Ammon's horn (tissue), 1 donor: ENCODE measurements around the gene IL1B.
"Not testable (repeated sequence)": the region's sequence is repeated elsewhere in the genome, so short reads cannot be mapped to it uniquely, and the experiment has no call there.

Experiments
- DNase-seq: peaks from one replicate; pipeline ENCODE4 v3.0.0-alpha.2; 2016; ENCODE audit warnings: low spot score

Gene IL1B

DNA sequence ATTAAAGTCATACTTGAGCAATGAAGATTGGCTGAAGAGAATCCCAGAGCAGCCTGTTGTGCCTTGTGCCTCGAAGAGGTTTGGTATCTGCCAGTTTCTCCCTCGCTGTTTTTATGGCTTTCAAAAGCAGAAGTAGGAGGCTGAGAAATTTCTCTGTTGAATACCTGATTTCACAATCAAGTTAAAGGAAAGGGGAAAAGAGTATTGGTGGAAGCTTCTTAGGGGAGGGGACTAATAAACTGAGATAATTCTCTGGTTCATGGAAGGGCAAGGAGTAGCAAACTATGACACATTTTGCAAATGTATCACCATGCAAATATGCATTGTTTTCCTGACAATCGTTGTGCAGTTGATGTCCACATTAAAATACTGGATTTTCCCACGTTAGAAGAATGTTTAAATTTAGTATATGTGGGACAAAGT is at the start of gene IL1B:
Gene IL1B, minus strand, starts transcription at position 85 of the 423 bp plus-strand sequence. CDS start 550 bp downstream, outside the sequence.
- peak; percentile 24 for DNase-seq

DNA sequence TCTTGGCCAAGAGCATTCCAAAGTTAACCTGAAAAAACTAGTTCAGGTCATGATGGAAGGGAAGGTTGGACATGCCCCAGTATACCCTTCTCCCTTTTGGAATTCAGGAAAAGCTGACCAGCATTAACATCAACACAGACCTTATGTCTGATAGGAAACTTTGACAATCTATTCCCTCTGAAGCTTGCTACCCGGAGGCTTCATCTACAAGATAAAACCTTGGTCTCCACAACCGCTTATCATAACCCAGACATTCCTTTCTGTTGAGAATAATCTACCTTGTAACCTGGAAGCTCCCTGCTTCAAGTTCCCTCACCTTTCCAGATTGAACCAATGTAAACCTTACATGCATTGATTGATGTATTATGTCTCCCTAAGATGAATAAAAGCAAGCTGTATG is 49.7 kb upstream of the IL1B start:
- DNase-seq = no peak

DNA sequence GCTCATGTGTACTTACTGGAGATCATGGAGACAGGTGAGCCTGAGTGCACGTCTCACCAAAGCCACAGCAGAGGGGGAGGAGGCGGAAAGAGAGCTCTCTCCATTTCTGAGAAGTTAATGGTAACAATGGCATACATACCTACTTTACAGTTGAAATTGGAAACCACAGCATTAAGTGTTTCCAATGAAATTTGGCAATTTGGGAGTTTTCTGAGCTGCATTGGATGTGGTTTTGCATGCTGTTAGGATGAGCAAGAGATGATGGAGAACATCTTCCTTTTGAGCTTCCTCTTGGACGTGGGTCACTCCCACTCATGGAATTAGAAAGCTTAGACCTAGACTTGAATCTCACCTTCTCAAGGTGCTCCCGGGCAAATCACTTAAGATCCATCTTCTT is 48.9 kb upstream of the IL1B start:
- DNase-seq = no peak

GRCh38 chr2:112884869-112885505 is 48.4 kb upstream of the IL1B start:
- DNase-seq = no peak

- no peak for DNase-seq
Observed at GRCh38 chr2:112883669-112884068, 47.1 kb upstream of the IL1B start.

GRCh38 chr2:112881217-112881985 is 44.8 kb upstream of the IL1B start:
- DNase-seq = peak; percentile 80

- no peak for DNase-seq
Observed at GRCh38 chr2:112880696-112881095, 44.1 kb upstream of the IL1B start.

DNA sequence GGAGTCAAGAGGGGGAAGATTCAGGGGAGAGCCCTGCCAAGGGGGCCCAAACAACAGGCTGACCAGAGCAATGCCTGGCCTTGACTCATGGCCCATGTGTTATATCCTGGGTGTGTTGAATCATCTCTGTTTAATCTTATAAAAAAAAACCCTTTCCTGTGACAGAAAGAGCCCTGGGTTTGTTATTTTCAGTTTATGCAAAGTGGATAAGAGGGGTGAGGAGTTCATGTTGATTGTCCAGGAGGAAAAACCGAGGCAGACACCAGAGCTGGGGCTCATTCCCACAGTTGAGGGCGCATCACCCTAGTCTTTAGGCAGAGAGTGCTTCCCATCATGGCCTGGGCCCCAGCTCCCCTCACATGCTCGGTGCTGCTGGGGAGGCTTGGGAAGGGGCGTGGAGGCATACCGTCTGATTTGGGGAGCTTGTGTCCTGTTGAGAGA is 43.5 kb upstream of the IL1B start:
- DNase-seq = no peak

- DNase-seq = no peak
Observed at GRCh38 chr2:112879491-112880041, 43.0 kb upstream of the IL1B start.

GRCh38 chr2:112877423-112877822 is 40.8 kb upstream of the IL1B start:
- DNase-seq = no peak

DNA sequence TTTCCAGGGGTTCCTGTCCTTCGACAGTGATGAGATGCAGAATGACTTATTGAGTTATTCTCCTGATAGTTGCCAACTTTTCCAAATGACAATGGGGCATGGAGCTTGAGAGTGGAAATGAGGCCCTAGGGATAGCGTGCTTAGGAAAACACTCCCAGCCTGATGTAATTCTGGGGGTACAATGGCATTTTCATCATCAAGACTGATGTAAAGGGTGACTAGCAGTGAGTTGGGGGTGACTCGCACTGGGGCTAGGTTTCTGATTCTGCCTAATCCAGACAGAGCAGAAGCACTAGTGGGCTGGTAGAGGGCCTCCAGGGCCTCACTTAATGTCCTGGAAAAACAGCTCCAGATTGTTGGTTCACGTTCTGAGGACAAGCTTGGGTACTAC is 40.4 kb upstream of the IL1B start:
- no peak for DNase-seq

- no peak for DNase-seq
Observed at GRCh38 chr2:112876257-112876970, 39.8 kb upstream of the IL1B start.

GRCh38 chr2:112870841-112871835 is 34.6 kb upstream of the IL1B start:
- no peak for DNase-seq

GRCh38 chr2:112869258-112869842 is 32.8 kb upstream of the IL1B start:
- no peak for DNase-seq

DNA sequence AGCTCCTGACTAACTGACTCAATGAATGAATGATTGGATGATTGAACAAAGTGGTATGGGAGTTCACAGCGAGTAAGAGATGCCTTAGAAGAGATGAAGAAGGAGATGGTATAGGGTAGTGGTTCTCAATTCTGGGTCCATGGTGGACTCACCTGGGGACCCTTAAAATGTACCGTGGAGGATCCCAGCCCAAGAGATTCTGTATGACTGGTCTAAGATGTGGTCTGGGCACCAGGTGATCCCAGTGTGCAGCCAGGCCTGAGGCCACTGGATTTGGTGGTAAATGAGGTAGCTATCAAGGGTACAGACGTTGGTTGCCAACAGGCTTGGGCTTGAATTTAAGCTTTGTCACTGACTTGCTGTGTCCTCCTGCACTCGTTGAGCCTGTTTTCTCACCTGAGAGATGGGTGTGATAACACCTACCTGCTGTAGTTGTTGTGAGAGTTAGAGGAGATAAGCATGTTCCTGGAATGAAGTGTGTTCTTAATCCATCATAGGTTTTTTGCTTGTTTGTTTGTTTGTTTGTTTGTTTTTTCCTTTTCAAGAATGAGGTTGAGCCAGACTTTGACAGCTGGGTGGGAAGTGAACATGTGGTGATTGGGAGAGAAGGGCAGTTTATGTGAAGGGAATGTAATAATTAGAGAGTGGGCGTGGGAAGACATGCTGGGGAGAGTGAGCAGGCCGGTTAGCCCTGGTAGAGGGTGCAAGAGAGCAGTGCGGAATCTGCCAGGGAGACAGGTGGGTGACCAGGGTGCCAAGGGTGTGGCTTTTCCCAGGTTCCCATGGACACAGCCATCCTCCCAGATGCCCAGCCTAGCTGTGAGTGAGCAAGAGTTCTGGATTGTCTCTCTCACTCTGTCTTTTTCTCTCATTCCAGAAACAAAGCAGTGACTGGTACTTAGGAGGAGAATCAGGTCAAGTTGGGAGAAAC is 31.4 kb upstream of the IL1B start:
- DNase-seq = no peak

DNA sequence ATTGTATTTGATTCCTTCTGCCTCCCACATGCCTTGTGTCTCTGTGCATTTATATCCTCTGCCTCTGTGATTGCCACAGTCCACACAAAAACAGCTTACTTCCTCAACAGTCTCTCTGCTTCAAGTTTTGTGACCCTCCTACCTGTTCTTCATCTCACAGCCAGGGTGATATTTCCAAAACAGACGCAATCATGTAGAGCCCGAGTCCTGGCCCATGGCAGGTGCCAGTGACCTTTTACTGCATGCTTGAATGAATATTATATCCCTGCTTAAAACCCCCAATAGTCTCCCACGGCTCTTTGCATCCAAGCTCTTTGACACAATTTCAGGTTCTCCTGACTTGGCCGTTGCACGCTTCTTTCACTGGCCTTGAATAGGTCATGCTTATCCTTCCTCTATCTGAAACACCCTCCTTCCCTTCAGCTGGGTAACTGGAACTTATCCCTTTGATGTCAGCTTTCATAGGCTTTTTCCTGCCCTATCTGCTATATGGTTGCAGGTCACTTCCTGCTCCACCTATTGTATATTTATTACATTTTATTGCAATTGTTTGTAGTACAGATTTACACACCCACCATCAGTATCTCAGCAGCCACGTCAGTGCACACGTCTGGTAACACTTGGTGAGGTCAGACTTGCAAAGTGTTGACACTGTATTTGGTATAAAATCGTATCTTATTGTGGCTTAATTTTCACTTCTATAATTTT is 29.7 kb upstream of the IL1B start:
- DNase-seq = no peak

- DNase-seq = no peak
Observed at GRCh38 chr2:112864072-112864471, 27.5 kb upstream of the IL1B start.

DNA sequence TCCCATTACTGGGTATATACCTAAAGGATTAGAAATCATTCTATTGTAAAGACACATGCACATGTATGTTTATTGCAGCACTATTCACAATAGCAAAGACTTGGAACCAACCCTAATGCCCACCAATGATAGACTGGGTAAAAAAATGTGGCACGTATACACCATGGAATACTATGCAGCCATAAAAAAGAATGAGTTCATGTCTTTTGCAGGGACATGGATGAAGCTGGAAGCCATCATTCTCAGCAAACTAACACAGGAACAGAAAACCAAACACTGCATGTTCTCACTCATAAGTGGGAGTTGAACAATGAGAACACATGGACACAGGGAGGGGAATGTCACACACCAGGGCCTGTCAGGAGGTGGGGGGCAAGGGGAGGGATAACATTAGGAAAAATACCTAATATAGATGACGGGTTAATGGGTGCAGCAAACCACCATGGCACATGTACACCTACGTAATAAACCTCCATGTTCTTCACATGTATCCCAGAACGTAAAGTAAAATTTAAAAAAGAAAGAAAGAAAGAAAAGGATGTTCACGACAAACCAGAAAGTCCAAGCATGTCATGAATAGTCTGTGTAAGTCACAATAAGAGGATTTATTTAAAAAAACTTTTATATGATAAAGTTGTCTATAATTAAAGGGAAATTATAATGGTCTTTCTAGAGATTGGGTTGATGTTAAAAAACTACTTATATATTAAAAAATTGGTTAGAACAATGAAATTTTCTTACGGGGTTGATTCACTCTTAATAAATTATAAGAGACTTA is 23.0 kb upstream of the IL1B start:
- DNase-seq = not testable (repeated sequence)
